H9 (cell line): ENCODE measurements around the gene RASL12. TPM values are rescaled to one million over a fixed set of nuclear protein-coding genes. Genes with fewer than 3 reads are reported as not detected.

Experiments
- DNase-seq: peaks from one replicate; pipeline ENCODE4 v3.0.0-alpha.2; 2017
- H2AFZ ChIP-seq: one replicate; pipeline ENCODE4 v1.6.1; 2013; ENCODE audit warnings: mild to moderate bottlenecking, low read length, control low read depth, moderate library complexity
- H2AK5ac ChIP-seq: 2 replicates; pipeline ENCODE4 v1.6.1; 2013; ENCODE audit warnings: low read length, control low read depth, mixed read lengths; ENCODE audit not compliant: insufficient read length
- H2BK120ac ChIP-seq: one replicate; pipeline ENCODE4 v1.6.1; 2013; ENCODE audit warnings: low read depth, mild to moderate bottlenecking, low read length, control low read depth, inconsistent platforms; ENCODE audit not compliant: poor library complexity, severe bottlenecking
- H2BK12ac ChIP-seq: 2 replicates; pipeline ENCODE4 v1.6.1; 2013; ENCODE audit warnings: low read length, control low read depth, mixed read lengths, low read depth; ENCODE audit not compliant: insufficient read length
- H2BK15ac ChIP-seq: 2 replicates; pipeline ENCODE4 v1.6.1; 2013; ENCODE audit warnings: low read depth, low read length, control low read depth
- H2BK20ac ChIP-seq: one replicate; pipeline ENCODE4 v1.6.1; 2013; ENCODE audit warnings: low read depth, mild to moderate bottlenecking, low read length, control low read depth, inconsistent platforms; ENCODE audit not compliant: poor library complexity, severe bottlenecking
- H2BK5ac ChIP-seq: 2 replicates; pipeline ENCODE4 v1.6.1; 2013; ENCODE audit warnings: low read length, control low read depth, mixed read lengths; ENCODE audit not compliant: insufficient read length
- H3K14ac ChIP-seq: 2 replicates; pipeline ENCODE4 v1.6.1; 2013; ENCODE audit warnings: low read length, control low read depth; ENCODE audit not compliant: insufficient read depth
- H3K18ac ChIP-seq: 2 replicates; pipeline ENCODE4 v1.6.1; 2013; ENCODE audit warnings: low read depth, mild to moderate bottlenecking, mixed read lengths, low read length, control low read depth; ENCODE audit not compliant: insufficient read length
- H3K23ac ChIP-seq: 2 replicates; pipeline ENCODE4 v1.6.1; 2013; ENCODE audit warnings: low read length, control low read depth, mixed read lengths, low read depth; ENCODE audit not compliant: insufficient read length
- H3K23me2 ChIP-seq: 2 replicates; pipeline ENCODE4 v1.6.1; 2013; ENCODE audit warnings: low read depth, mild to moderate bottlenecking, mixed read lengths, low read length, control low read depth; ENCODE audit not compliant: insufficient read length, poor library complexity, severe bottlenecking
- H3K27ac ChIP-seq: 2 replicates; pipeline ENCODE4 v1.5.1; 2013; ENCODE audit warnings: low read length, control low read depth, mixed read lengths, low read depth; ENCODE audit not compliant: insufficient read length
- H3K27me3 ChIP-seq: 2 replicates; pipeline ENCODE4 v1.6.1; 2013; ENCODE audit warnings: low read length, control low read depth, inconsistent platforms; ENCODE audit not compliant: insufficient read depth
- H3K4ac ChIP-seq: 2 replicates; pipeline ENCODE4 v1.6.1; 2013; ENCODE audit warnings: low read depth, mild to moderate bottlenecking, control low read depth, inconsistent platforms, low read length, moderate library complexity
- H3K4me1 ChIP-seq: 2 replicates; pipeline ENCODE4 v1.6.1; 2013; ENCODE audit warnings: low read length, control low read depth, inconsistent platforms; ENCODE audit not compliant: insufficient read depth
- H3K4me2 ChIP-seq: 2 replicates; pipeline ENCODE4 v1.6.1; 2013; ENCODE audit warnings: low read length, control low read depth, mixed read lengths; ENCODE audit not compliant: insufficient read length, insufficient read depth
- H3K56ac ChIP-seq: 2 replicates; pipeline ENCODE4 v1.6.1; 2013; ENCODE audit warnings: low read depth, mild to moderate bottlenecking, mixed read lengths, low read length, control low read depth; ENCODE audit not compliant: insufficient read length
- H3K79me1 ChIP-seq: 2 replicates; pipeline ENCODE4 v1.6.1; 2013; ENCODE audit warnings: low read depth, mild to moderate bottlenecking, moderate library complexity, low read length, control low read depth, inconsistent platforms; ENCODE audit not compliant: insufficient read depth, poor library complexity, severe bottlenecking
- H3K79me2 ChIP-seq: 2 replicates; pipeline ENCODE4 v1.6.1; 2013; ENCODE audit warnings: low read length, control low read depth, inconsistent platforms; ENCODE audit not compliant: insufficient read depth
- H3K9ac ChIP-seq: 2 replicates; pipeline ENCODE4 v1.6.1; 2013; ENCODE audit warnings: low read length, control low read depth, mixed read lengths; ENCODE audit not compliant: insufficient read length; ENCODE audit errors: extremely low read depth
- H3K9me3 ChIP-seq: one replicate; pipeline ENCODE4 v1.6.1; 2013; ENCODE audit warnings: low read depth, low read length, inconsistent platforms; ENCODE audit not compliant: control insufficient read depth
- H3T11ph ChIP-seq: one replicate; pipeline ENCODE4 v1.6.1; 2013; ENCODE audit warnings: mild to moderate bottlenecking, low read length, control low read depth, inconsistent platforms
- H4K20me1 ChIP-seq: one replicate; pipeline ENCODE4 v1.6.1; 2013; ENCODE audit not compliant: control insufficient read depth, insufficient read length, insufficient read depth
- H4K5ac ChIP-seq: 2 replicates; pipeline ENCODE4 v1.6.1; 2013; ENCODE audit warnings: low read depth, mild to moderate bottlenecking, mixed read lengths, low read length, control low read depth; ENCODE audit not compliant: insufficient read length
- H4K8ac ChIP-seq: replicated peaks from 2 replicates; pipeline ENCODE4 v1.6.1; 2013; ENCODE audit warnings: low read length, control low read depth, mixed read lengths, low read depth; ENCODE audit not compliant: insufficient read length
- H4K91ac ChIP-seq: 2 replicates; pipeline ENCODE4 v1.6.1; 2013; ENCODE audit warnings: low read depth, mild to moderate bottlenecking, moderate library complexity, mixed read lengths, low read length, control low read depth; ENCODE audit not compliant: insufficient read length
- H3K27ac Mint-ChIP-seq, 3 experiments: 2 replicates in 2 of 3; 3 replicates in 1 of 3; pipeline ENCODE4 v1.8.0; 2020 to 2021; ENCODE audit warnings: mixed read lengths in 3 of 3, mild to moderate bottlenecking in 1 of 3, moderate library complexity in 1 of 3
- H3K27me3 Mint-ChIP-seq: 2 replicates; pipeline ENCODE4 v1.8.0; 2021; ENCODE audit warnings: low read depth, mild to moderate bottlenecking, moderate library complexity, mixed read lengths
- H3K36me3 Mint-ChIP-seq, 3 experiments: 2 replicates in 2 of 3; 3 replicates in 1 of 3; pipeline ENCODE4 v1.8.0; 2020 to 2021; ENCODE audit warnings: low read depth in 3 of 3, mixed read lengths in 3 of 3; ENCODE audit not compliant: insufficient read depth in 1 of 3
- H3K4me1 Mint-ChIP-seq, 2 experiments: 2 replicates each; pipeline ENCODE4 v1.8.0; 2020; ENCODE audit warnings: mixed read lengths in 2 of 2
- H3K4me3 Mint-ChIP-seq, 2 experiments: 2 replicates in 1 of 2; 3 replicates in 1 of 2; pipeline ENCODE4 v1.8.0; 2020 to 2021; ENCODE audit warnings: mild to moderate bottlenecking in 2 of 2, mixed read lengths in 2 of 2, moderate library complexity in 1 of 2
- H3K9me3 Mint-ChIP-seq, 2 experiments: 2 replicates in 1 of 2; 3 replicates in 1 of 2; pipeline ENCODE4 v1.8.0; 2020; ENCODE audit warnings: mild to moderate bottlenecking in 2 of 2, mixed read lengths in 2 of 2, moderate library complexity in 1 of 2
- WGBS: extraction: QIAGEN DNeasy Blood & Tissue Kit; methylation state at CpG from one replicate; pipeline ENCODE4 v1.1.7; 2013; ENCODE audit warnings: missing lambda C conversion rate, low lambda C conversion rate, mixed read lengths; ENCODE audit not compliant: insufficient read length; ENCODE audit errors: extremely low coverage; 5-methylcytosine and 5-hydroxymethylcytosine counted together
- total RNA-seq: library from RNA; stranded (reverse); gene quantifications from 2 replicates; pipeline ENCODE4 v1.2.1, GENCODE V29; 2021
- TF ChIP-seq, protein P1 (sequence below): fragments of 200-600 bp; sonication (generic); conservative IDR thresholded peaks from 3 replicates; pipeline ENCODE4 v1.8.0; 2021; ENCODE audit warnings: antibody characterized with exemption, mild to moderate bottlenecking

Gene RASL12
- total RNA-seq, 1 experiment from 2014 or later, result 7.5 TPM

DNA sequence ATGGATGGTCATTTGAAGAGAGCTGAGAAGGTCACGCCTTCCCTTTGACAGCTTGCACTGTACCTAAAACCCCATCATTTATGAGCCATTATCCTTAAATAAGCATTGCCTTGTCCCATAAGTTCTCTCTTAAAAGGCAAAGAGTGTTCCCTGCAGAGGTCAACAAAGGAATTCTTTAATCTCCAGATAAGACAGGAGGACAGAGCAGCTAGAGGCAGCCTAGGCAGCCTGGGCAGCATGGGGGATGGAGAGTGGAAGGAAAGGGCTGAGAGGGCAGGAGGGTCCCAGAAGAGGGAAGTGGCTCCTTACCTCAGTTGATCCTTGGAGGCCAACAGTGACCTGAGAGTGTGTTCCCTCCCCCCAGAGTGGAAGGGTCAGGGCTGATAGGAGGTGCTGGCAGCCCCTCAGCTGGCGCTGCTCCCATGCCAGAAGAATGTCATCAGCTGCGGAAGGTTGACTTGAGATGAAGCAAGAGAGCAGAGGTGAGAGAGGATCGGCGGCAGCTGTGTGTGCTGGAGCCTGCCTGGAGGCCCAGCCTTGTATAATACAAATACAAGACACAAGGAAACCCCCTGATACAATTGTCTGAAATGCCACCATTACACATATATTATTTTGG is 21.5 kb upstream of the RASL12 start:
- no peak for DNase-seq
- H4K91ac ChIP-seq, result no peak overlapping the region
- H3K4me2 ChIP-seq, result no peak overlapping the region
- H4K5ac ChIP-seq, result no peak overlapping the region
- H3K9ac ChIP-seq, result no peak overlapping the region
- no peak overlapping the region for H2BK15ac ChIP-seq
- no peak overlapping the region for H3K18ac ChIP-seq
- Mint-ChIP-seq H3K4me3 (no peak overlapping the region), H3K9me3 (no peaks in the 10 kb centered on the region; a peak in 1 of 5 replicates), H3K27me3 (peaks cover 5% of the 10 kb centered on the region), H3K4me1 (peaks cover 42 to 50% of the 10 kb centered on the region in 2 experiments), H3K27ac (no peak overlapping the region), H3K36me3 (no peaks in the 10 kb centered on the region)
- no peak overlapping the region for H2BK5ac ChIP-seq
- H3K79me2 ChIP-seq, result no peaks in the 10 kb centered on the region
- H3K4me1 ChIP-seq, result peaks cover 3% of the 10 kb centered on the region; the same call in 1 of the 2 replicates
- no peak overlapping the region; the same call in 1 of the 2 replicates for H3K14ac ChIP-seq
- no peak overlapping the region for H3K56ac ChIP-seq
- no peaks in the 10 kb centered on the region for H3K23me2 ChIP-seq
- WGBS, result no CpG with 5 or more reads among the region's 5 CpGs
- no peaks in the 10 kb centered on the region for H4K20me1 ChIP-seq
- H3T11ph ChIP-seq, result no peak overlapping the region
- no peaks in the 10 kb centered on the region for H3K9me3 ChIP-seq
- H3K23ac ChIP-seq, result no peak overlapping the region
- H2BK12ac ChIP-seq, result no peak overlapping the region
- no peak overlapping the region for H2AK5ac ChIP-seq
- H3K4ac ChIP-seq, result no peak overlapping the region
- no peaks in the 10 kb centered on the region for H3K79me1 ChIP-seq
- TF ChIP-seq, protein P1, sequence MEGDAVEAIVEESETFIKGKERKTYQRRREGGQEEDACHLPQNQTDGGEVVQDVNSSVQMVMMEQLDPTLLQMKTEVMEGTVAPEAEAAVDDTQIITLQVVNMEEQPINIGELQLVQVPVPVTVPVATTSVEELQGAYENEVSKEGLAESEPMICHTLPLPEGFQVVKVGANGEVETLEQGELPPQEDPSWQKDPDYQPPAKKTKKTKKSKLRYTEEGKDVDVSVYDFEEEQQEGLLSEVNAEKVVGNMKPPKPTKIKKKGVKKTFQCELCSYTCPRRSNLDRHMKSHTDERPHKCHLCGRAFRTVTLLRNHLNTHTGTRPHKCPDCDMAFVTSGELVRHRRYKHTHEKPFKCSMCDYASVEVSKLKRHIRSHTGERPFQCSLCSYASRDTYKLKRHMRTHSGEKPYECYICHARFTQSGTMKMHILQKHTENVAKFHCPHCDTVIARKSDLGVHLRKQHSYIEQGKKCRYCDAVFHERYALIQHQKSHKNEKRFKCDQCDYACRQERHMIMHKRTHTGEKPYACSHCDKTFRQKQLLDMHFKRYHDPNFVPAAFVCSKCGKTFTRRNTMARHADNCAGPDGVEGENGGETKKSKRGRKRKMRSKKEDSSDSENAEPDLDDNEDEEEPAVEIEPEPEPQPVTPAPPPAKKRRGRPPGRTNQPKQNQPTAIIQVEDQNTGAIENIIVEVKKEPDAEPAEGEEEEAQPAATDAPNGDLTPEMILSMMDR, result no peak
- no peak overlapping the region for H2BK120ac ChIP-seq
- no peak overlapping the region for H2AFZ ChIP-seq
- no peak overlapping the region for H3K27ac ChIP-seq
- no peaks in the 10 kb centered on the region for H3K27me3 ChIP-seq
- H2BK20ac ChIP-seq, result no peak overlapping the region
- no peak overlapping the region for H4K8ac ChIP-seq
